SHP77 treated with DMSO at 0.1 percent for 48 hours (cell line): ENCODE measurements around the gene SPRR2G.
"Not testable (repeated sequence)": the region's sequence is repeated elsewhere in the genome, so short reads cannot be mapped to it uniquely, and the experiment has no call there.

ENCODE experiments used
- DNase-seq: peaks from one replicate; lab custom pipeline; 2025; lab: John Stamatoyannopoulos, UW

SPRR2G gene

DNA sequence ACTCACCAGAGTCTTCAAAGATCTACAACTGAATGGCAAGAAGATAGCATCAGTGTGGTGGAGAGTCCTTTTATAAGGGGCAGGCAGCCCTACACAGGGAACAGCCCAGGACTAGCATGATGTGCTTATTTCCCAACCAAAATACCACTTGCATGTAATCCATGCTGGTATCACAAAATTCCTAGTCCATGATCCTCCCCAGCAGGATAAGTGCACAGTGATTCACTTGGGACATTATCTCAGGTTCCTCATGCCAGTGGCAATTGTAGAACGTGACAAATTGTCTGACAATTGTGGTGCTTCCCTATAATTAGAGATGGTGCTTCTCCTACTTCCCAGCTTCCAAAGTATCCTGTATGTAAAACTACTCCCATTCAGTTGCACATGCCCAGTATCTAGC is at the start of gene SPRR2G:
Gene SPRR2G, minus strand, starts transcription at position 45 of the 400 bp plus-strand sequence. CDS start 780 bp downstream, outside the sequence.
- no peak for DNase-seq

DNA sequence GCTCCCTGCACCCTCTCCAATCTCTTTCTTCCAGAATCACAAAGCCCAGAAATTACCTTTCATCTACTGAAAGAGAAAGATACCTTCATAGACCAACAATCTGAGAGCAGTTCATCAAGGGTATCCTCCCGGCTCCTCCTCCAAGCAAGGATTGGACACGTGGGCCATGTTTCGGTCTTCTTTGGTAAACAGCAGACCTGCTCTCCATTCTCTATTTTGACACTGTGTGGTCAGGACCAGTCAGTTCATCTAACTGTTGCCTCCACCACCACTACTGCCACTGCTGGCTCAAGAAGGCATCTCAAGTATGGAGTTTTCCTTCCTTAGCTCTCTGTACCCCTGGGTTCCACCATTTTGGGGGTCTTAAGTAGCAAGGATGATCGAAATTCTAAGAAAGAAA is 44.5 kb upstream of the SPRR2G start:
- no peak for DNase-seq

DNA sequence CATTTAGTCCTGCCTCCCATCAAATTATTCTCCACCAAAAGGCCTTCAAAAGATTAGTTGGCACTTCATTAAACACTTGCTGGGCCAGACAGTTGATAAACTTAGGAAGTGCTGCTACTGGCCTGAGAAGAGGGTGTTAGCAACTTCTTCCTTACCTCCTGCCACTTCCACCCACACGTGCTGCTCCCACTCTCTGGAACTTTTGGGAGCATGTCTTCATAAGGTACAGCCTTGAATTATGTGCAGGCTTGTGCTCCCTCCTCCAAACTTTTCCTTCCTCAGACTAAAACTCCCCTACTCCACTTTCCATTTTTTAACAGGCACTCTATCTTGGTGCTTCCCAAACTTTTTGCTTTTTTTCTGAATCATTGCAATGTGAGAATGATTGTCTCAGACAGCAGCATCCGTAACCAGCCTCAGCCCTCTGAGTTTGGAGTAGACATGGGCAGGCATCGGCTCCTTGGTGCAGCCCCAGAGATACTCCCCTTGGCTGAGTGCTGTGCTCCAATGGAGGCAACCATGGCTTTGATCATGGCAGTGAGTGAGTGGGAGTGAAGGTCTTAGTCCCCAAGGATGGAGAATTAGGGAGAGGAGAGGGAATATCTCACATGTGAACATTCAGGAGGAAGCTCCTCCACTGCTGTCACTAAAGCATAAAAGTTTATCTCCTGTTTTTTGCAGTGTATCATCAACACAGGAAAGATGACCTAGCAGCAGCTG is 43.8 kb upstream of the SPRR2G start:
- no peak for DNase-seq

DNA sequence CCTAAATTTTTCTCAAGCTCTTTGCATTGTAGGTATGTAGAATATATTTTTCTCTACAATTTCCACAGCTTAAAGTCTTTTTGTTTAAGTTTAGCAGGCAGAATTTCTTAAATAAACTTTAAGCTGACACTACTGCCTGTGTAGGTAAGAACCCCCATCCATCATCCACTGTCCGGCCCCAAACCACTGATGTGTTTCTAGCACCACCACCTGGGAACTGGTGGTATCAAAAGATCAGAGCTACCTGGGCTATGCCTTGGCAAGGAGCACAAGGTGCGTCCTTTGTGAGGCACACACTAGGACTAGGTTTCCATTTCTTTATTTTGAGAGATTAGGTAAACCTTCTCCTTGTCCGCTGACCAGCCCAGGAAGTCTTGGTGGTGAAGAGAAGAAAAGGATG is 42.0 kb upstream of the SPRR2G start:
- DNase-seq: peak; percentile 9

DNA sequence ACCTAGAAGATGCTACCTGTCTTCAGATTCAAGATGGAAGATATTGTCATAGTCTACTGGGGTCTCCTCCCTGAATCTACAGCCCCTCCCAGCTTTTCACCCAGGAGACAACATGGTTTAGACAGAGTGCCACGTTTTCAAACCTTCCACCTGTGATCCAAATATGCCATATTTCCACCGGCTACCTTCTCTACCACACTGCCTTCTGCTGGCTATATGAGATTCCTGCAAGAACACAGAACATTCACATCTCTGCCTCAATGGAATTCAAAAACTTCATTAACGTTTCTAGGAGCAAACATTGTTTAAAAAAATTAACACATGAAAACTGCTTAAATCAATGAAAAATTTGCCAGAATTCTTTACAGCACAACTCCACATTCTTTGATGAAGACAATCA is 39.7 kb upstream of the SPRR2G start:
- no peak for DNase-seq

DNA sequence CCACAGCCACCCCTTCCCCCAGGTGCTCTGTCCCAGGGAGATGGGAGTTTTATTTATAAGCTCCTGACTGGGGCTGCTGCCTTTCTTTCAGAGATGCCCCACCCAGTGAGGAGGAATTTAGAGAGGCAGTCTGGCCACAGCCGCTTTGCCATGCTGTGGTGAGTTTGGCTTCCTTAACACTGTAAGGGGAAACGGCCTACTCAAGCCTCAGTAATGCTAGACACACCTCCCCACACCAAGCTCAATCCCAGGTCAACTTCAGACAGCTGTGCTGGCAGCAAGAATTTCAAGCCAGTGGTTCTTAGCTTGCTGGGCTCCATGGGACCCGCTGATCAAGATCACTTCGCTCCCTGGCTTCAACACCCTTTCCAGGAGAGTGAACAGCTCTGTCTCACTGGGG is 37.6 kb upstream of the SPRR2G start:
- not testable (repeated sequence) for DNase-seq

DNA sequence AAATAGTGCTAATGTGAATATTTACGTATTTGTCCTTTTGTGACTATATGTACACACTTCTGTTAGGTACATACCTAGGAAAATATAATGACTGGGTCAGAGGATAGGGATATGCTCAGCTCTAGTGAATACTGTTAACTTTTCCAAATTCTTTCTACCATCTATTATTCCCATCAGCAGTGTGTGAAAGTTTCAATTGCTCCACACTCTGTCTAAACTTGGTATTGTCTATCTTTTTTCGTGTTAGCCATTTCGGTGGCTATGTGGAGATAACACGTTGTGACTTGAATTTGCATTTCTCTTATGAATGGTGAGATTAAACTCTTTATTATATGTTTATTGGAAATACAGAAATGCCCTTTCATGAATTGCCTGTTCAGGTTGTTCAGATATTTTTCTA is 29.9 kb upstream of the SPRR2G start:
- no peak for DNase-seq

DNA sequence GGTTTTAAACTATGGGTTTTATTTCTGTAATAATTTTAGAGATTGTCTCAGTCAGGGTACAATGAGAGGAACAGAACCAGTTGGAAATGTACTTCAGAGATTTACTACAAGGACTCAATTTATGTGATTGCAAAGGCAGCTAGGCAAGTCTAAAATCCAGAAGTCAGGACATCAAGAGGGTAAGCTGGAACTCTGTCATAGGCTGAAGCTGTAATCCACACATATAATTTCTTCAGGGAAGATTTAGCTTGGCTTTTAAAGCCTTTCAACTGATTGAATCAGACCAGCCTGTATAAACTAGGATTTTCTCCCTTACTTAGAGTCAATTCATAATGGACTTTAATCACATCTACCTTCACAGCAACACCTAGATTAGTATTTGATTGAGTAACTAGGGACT is 28.2 kb upstream of the SPRR2G start:
- DNase-seq: no peak

DNA sequence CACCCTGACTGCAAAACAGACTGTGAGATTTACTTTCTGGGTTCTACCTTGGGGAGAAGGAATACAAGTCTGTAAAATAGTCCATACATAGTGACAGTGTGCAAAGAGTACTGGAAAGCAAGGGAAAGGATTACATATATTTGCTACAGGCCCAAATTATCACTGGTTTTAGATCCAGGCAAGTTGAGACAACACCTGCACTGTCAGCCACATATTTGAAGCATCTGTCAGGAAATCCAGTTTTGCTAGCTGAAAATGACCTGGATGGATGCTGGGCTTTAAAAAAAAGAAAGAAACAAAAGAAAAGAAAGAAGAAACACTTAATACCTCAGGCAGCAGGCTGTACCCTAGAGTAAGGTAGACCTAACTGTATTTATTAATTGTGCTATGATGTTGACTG is 23.9 kb upstream of the SPRR2G start:
- DNase-seq: no peak

DNA sequence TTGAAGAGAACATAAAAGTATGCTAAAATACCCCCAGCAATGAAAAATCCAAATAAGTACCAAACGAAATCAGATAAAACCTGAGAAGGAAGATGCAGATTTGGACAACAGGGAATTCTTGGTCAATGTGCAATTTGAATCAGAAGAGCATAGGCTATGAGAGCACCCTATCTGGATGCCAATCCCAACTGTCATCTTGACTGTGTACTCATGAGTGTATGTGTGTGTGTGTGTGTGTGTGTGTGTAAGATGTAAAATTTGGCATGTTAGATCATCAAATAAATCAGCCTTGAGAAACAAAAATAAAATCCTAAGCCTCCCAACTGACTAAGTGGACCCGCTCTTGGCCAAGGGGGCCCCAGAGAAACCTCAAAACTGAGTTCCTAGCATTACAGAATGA is 18.0 kb upstream of the SPRR2G start:
- DNase-seq: no peak

DNA sequence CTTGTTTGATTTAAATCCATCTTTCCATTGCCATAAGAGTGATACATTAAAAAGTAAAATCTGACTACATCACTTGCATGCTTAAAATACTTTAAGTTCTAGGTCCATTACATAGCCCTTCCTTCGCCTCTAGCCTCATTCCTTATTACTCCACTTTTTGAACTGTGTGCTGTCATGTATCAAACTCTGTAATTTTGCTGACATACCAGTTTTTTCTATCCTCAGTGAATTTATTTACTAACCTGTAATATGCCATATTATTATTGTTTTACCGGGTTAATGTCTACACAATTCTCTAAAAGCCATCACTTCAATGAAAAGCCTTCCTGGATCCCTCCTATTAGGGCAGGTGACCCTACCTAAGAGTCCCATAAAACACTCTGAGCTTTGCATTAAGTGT is 4.9 kb upstream of the SPRR2G start:
- DNase-seq: no peak

DNA sequence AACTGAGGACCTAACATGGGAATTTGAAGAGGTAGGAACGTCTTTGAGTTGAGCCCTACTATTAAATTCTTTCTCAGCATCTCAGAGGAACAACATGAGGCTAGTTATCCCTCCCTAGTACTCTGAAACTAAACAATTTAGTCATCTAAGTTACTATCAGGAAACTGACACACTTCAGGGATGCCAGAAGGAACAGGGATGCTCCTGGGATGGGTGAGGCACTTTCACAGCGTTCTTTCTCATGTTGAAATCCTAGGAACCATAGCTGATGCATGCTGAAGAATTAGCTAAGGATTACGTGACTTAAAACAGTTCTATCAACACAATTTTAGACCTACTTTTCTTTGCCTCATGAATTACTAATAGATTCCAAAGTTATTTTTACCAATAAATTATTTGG is 1.8 kb upstream of the SPRR2G start:
- DNase-seq: no peak

DNA sequence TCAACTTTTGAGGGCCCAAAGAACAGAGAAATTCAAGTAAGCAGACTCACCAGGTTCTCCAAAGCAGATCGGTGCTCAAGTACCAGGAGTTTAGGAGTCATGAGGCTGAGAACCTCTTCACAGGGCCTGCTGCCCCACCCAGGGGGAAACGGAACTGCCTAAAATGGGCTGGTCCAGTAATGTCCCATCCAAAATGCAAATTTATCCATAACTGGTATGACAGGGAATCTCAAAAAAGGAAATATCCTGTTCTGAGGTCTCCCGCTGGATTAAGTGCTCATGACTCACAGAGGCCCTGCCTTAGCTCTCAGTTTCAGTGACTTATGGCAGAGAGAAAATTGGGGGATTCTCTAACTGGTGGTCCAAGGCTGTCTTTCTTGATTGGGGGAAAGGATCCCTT is 9.3 kb downstream of the SPRR2G start:
- DNase-seq: no peak

DNA sequence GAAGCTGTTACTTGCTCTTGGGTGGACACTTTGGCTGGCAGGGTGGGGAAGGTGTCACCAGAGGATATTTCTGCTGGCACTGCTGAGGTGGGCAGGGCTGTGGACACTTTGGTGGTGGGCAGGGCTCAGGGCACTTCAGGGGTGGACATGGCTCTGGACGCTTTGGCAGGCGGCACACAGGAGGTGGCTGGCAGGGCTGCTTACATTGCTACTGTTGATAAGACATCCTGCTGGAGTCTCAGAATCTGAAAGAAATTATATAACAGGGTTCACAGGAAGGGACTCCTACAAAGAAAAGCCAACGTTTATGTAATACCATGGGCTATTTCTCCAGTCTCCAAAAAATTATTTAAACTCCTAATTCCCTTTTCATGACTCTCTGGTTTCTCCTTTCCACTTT is 10.2 kb downstream of the SPRR2G start:
- DNase-seq: no peak

DNA sequence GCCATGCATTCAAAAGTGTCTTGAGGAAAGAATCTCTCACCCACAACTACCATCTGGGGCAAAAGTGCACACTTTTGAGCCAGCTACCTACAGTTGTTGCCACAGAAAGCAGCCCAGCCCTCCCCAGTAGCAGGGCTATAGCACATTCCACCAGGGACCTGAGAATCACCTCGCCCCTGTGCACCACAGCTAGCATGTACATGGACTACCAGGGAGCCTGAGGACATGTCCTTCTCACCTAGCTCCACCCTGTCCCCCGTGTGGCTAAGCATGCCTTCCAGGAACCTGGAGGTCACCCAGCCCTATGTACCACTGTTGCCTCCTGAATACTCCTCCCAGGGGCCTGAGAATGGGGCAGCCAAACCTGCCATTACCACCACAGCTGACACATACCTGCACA is 16.9 kb downstream of the SPRR2G start:
- no peak for DNase-seq

DNA sequence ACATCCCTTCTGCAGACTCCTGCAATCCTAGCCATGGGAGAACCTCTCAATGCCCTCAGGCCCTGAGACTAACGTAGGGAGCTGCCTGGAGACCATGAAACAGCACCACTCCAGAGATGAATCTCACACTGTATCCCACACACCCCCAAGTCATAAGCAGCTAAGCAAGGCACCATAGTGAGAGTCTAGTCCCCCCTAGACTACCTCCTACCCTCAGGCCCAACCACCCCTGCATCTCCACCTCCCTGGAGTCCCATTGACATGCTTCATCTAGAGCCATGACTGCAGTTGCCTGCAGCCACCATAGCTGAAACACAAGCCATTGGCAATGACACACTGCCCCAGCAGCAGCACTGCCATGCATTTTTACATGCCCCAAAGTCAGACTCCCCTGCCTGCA is 17.4 kb downstream of the SPRR2G start:
- DNase-seq: no peak

DNA sequence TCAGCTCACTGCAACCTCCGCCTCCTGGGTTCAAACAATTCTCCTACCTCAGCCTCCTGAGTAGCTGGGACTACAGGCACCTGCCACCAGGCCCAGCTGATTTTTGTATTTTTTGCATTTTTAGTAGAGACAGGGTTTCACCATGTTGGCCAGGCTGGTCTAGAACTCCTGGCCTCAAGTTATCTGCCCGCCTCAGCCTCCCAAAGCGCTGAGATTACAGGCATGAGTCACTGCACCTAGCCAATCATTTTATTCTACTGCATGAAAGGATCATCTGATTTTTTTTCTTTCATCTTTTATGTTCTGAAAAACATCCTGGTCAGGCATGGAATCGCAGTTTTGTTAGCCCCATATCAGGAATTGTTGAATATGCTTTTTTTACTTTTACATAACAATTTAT is 22.0 kb downstream of the SPRR2G start:
- not testable (repeated sequence) for DNase-seq

DNA sequence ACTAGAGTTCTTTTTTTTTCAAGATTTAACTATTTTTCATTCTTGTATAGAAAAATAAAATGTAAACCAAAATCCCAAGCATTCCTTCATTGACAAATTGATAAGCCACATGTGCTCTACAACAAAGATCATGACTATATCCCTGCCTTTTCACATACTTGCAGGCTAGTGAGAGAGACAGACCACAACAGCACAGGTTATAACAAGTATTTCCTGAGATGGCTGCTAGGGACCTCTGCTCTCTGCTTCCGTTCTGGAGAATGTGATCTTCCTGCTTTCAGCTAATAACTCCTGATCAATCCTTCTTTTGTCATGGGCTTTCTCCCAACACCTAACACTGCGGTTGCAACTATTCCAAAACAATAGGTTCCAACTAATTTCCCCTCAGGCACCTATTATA is 23.4 kb downstream of the SPRR2G start:
- DNase-seq: no peak

DNA sequence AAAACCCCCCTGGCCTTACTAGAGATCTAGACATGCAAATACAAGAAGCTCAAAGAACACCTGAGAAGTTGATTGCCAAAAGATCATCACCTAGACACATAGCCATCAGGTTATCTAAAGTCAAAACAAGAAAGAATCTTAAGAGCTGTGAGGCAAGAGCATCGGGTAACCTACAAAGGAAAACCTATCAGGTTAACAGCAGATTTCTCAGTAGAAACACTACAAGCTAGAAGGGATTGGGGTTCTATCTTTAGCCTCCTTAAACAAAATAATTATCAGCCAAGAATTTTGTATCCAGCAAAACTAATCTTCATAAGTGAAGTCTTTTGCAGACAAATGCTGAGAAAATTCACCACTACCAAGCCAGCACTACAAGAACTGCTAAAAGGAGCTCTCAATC is 25.2 kb downstream of the SPRR2G start:
- no peak for DNase-seq

DNA sequence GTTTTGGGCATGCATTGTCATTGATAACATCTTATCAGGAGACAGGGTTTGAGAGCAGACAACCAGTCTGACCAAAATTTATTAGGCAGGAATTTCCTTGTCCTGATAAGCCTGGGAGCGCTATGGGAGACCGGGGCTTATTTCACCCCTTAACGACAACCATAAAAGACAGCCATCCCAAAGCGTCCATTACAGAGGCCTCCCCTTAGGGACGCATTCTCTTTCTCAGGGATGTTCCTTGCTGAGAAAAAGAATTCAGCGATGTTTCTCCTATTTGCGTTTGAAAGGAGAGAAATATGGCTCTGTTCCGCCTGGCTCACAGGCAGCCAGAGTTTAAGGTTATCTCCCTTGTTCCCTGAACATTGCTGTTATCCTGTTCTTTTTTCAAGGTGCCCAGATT is 26.9 kb downstream of the SPRR2G start:
- DNase-seq: not testable (repeated sequence)

DNA sequence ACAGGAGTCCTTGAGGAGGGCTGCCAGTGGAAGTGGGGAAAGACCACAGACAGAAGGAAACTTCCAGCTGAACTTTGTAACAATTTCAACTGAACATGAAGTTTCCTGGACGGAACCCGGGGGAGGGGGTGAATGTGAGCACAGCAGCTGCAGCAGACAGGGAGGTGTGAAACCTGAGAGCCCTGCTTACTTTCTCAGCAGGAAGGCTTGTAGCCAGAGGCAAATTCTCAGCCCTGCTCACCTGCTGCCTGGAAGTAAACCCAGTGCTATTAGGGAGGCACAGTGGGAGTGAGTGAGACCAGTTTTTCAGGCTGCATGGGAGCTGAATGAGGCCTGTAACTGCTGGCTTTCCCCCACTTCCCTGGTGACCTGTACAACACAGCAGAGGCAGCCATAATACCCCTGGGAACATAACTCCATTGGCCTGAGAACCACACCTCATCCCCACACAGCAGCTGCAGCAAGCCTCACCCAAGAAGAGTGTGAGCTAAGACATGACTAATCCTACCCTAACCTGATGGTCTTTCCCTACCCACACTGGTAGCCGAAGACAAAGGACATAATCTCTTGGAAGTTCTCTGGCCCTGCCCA is 27.8 kb downstream of the SPRR2G start:
- no peak for DNase-seq

DNA sequence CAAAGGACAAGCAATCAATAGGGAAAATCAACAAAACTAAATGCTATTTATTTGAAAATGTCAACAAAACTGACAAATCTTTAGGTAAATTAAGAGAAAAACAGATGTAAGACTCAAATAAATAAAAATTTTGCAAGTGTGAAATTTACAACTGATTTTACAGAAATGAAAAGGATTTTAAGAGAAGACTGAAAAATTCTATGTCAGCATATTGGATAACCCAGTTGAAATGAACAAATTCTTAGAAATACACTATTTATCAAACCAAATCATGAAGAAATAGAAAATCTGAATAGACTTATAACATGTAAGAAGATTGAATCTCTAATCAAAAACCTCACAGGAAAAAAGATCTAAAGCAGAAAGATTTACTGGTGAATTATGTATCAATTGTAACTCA is 29.7 kb downstream of the SPRR2G start:
- DNase-seq: no peak

DNA sequence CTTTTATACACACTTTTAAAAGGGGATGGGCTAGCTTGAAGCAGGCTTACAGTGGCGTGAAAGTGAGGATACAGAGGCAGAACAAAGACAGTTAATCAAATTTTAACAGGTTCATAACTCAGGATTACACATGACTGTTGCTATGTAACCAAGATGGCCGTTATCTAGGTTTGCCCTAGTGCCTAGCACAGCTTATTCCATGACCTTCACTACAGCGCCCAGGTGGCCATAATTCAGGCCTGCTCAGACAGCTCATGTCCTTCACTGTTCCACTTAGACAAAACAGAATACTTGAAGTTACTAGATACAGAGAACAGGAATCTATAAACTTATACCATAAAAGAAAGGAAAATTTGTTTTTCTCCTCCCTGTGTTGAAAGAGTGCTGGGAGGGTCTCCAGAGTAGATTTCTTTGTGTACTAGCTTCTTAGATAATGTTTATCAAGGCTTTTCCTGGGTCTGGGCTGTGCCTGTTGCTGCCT is 31.2 kb downstream of the SPRR2G start:
- DNase-seq: no peak

DNA sequence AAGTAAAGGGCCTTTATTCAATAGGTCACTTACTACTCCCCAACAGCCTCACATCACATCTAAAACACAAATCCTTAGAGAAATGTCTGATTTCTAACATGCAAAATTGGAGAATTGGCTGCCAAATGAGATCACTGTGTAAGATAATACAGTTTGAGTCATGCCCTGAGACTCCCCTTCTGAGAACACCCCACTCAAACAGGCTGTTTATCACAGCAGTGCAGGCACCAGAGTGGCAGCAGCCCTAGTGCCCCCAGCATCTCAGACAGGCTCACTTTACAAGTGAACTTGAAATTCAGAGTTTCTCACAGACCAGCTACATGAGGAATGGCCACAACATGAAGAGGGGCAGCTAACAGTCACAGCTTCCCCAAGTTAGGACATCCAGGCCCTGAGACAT is 35.4 kb downstream of the SPRR2G start:
- DNase-seq: not testable (repeated sequence)
